Heart left ventricle (tissue), 16 donors: ENCODE measurements around the gene SH3BP4. TPM values are rescaled to one million over a fixed set of nuclear protein-coding genes. Genes with fewer than 3 reads are reported as not detected.
A peak's percentile ranks its signal among the peaks of the same experiment; 100 is the strongest.

ENCODE experiments used
- ATAC-seq, 4 donors: fragments of 200-7000 bp; cut with Tn5 transposase; one replicate each; pipeline ENCODE4 v1.9.1; 2020 to 2022; ENCODE audit warnings: moderate library complexity in 4 of 4, mild to moderate bottlenecking in 3 of 4, moderate number of reproducible peaks in 1 of 4
- DNase-seq, 5 donors: peaks; one replicate each; pipeline ENCODE4 v3.0.0-alpha.2; 2020
- H3K27ac ChIP-seq, 12 donors: fragments of 200-600 bp; sonication (generic) in 4 of 12; one replicate each; pipeline versions ENCODE4 v1.5.0 to v1.8.0; 2016 to 2022; ENCODE audit warnings: mild to moderate bottlenecking in 2 of 12
- H3K27me3 ChIP-seq, 9 donors: fragments of 200-600 bp; sonication (generic) in 2 of 9; one replicate each; pipeline versions ENCODE4 v1.5.1 to v1.8.0; 2016 to 2022; ENCODE audit warnings: mild to moderate bottlenecking in 3 of 9
- H3K36me3 ChIP-seq, 9 donors: fragments of 200-600 bp; sonication (generic) in 2 of 9; one replicate each; pipeline versions ENCODE4 v1.5.0 to v1.8.0; 2018 to 2022; ENCODE audit warnings: mild to moderate bottlenecking in 2 of 9
- H3K4me1 ChIP-seq, 12 donors: fragments of 200-600 bp; sonication (generic) in 4 of 12; one replicate each; pipeline versions ENCODE4 v1.5.0 to v1.8.0; 2016 to 2022; ENCODE audit warnings: mild to moderate bottlenecking in 3 of 12
- H3K4me3 ChIP-seq, 12 donors: fragments of 200-600 bp; sonication (generic) in 4 of 12; one replicate each; pipeline versions ENCODE4 v1.5.0 to v1.8.0; 2017 to 2022; ENCODE audit warnings: mild to moderate bottlenecking in 9 of 12, moderate library complexity in 4 of 12
- H3K9me3 ChIP-seq, 12 donors: fragments of 200-600 bp; sonication (generic) in 4 of 12; one replicate each; pipeline versions ENCODE4 v1.5.0 to v1.8.0; 2016 to 2022; ENCODE audit warnings: mild to moderate bottlenecking in 1 of 12
- POLR2A ChIP-seq, 2 donors: fragments of 450-650 bp; IDR thresholded peaks; one replicate each; pipeline ENCODE4 v1.6.1; 2017; ENCODE audit warnings: antibody characterized with exemption in 2 of 2, mild to moderate bottlenecking in 2 of 2, moderate library complexity in 2 of 2
- WGBS, 4 donors: extraction: QIAGEN DNeasy Blood & Tissue Kit in 2 of 4; methylation state at CpG; one replicate each; pipeline versions ENCODE4 v1.1.5 to v1.1.7; 2013 to 2018; 5-methylcytosine and 5-hydroxymethylcytosine counted together
- intact Hi-C, 10 donors: fragments of 100-400 bp; cut with DNase I; formaldehyde crosslinking; loops; one replicate each; pipeline versions ENCODE4 v1.11.1 to v1.14.2; 2022
- polyA plus RNA-seq, 2 donors: library from polyadenylated mRNA; stranded (reverse); fragments of 200-250 nt; gene quantifications; one replicate each; pipeline ENCODE4 v1.2.3, GENCODE V29; 2013
- total RNA-seq, 9 donors: library from RNA; depleted of rRNA in 2 of 9; stranded (reverse); fragments of >200 nt in 2 of 9; fragmentation: NEBNext Ultra II Directional in 3 of 9; extraction: Animal tissue kit (Norgen Biotek cat#: 25700) in 3 of 9; gene quantifications; one replicate each; pipeline versions ENCODE4 v1.1.0 to v1.2.4, GENCODE V29; 2016 to 2023
- TF ChIP-seq, protein P1 (sequence below), 12 donors: fragments of 200-600 bp; sonication (generic) in 4 of 12; IDR thresholded peaks; one replicate each; pipeline versions ENCODE4 v1.5.0 to v1.8.0; 2018 to 2022; ENCODE audit warnings: antibody characterized with exemption in 12 of 12, mild to moderate bottlenecking in 5 of 12
- donor health status: ischemic (EF 13 %, LVEDD 7.1; RV severe dilation, severe dysfunction).
- donor health status: healthy with polysubstance abuse.
- donor health status: DM: no; HTN: yes; CAD: no.
- donor health status: DM: no; HTN: no; CAD: no.
- donor health status: ischemic (EF 25% LVEDD 6.9; RV normal size, moderate dysfunction).
- donor health status: ischemic (EF 25% LVEDD 5.7; RV mildly dilated, moderate dysfunction).
- donor health status: healthy.
- donor health status: DM: yes; HTN: yes; CAD: no.
- donor health status: ischemic (EF 35%, LVEDD 5.7; RV mildly dilated, moderate dysfunction).
- donor health status: nonischemic (EF 11% LVEDD 7.7; RV severe dilation, severe dysfunction).
- donor health status: DM: yes; HTN: yes; CAD: no.
- donor health status: PGD.
- donor health status: ischemic (EF 29% LVEDD 5.4; RV normal size, mild dysfunction).
- donor health status: nonischemic (EF 23%, LVEDD 6.1; RV moderate dilation, normal function).

The SH3BP4 gene
- total and polyA plus RNA-seq, 11 donors, result 5.4 to 33.5 (median 12.4) TPM

- DNase-seq (peak in 4 of 5 donors; percentile 61 to 87 (median 78)), ATAC-seq (peak; percentile 97 to 98 (median 98))
- Histone ChIP-seq H3K27me3 (no peaks in the 10 kb centered on the region), H3K36me3 (no peaks in the 10 kb centered on the region), H3K9me3 (no peaks in the 10 kb centered on the region), H3K27ac (peak overlapping the region; percentile 49 to 92 (median 80)), H3K4me1 (peaks cover 0 to 26% (median 2%) of the 10 kb centered on the region in 12 donors), H3K4me3 (peak overlapping the region in 3 of 12 donors; percentile 2 to 19 (median 5))
- TF ChIP-seq, protein P1, sequence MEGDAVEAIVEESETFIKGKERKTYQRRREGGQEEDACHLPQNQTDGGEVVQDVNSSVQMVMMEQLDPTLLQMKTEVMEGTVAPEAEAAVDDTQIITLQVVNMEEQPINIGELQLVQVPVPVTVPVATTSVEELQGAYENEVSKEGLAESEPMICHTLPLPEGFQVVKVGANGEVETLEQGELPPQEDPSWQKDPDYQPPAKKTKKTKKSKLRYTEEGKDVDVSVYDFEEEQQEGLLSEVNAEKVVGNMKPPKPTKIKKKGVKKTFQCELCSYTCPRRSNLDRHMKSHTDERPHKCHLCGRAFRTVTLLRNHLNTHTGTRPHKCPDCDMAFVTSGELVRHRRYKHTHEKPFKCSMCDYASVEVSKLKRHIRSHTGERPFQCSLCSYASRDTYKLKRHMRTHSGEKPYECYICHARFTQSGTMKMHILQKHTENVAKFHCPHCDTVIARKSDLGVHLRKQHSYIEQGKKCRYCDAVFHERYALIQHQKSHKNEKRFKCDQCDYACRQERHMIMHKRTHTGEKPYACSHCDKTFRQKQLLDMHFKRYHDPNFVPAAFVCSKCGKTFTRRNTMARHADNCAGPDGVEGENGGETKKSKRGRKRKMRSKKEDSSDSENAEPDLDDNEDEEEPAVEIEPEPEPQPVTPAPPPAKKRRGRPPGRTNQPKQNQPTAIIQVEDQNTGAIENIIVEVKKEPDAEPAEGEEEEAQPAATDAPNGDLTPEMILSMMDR (IDR thresholded peaks at IDR 0.05), result no peak
- peak; percentile 20 to 53 for TF ChIP-seq POLR2A (IDR thresholded peaks at IDR 0.05)
- WGBS, 4 donors, result 35 to 44% (median 40%) methylated on average over 17 of the region's 17 CpGs
- intact Hi-C loops, result loop anchor here in 1 of 10 donors (1.0 kb wide), 1 partner anchor 12 kb away; no protein-coding TSS in a partner anchor
Measured at GRCh38 chr2:235063471-235063961, 111.7 kb downstream of the SH3BP4 start.

- Histone ChIP-seq H3K27me3 (no peaks in the 10 kb centered on the region), H3K4me3 (no peak overlapping the region), H3K4me1 (peaks cover 0 to 26% (median 2%) of the 10 kb centered on the region in 12 donors), H3K27ac (no peak overlapping the region), H3K9me3 (no peaks in the 10 kb centered on the region), H3K36me3 (no peaks in the 10 kb centered on the region)
- ATAC-seq (no peak), DNase-seq (no peak)
- no peak for TF ChIP-seq POLR2A (IDR thresholded peaks at IDR 0.05)
- TF ChIP-seq, protein P1 (IDR thresholded peaks at IDR 0.05), result no peak
- WGBS, 4 donors, result 78 to 91% (median 86%) methylated on average over 7 of the region's 7 CpGs
- intact Hi-C loops, result no loop called here
Measured at GRCh38 chr2:235064976-235065375, 113.2 kb downstream of the SH3BP4 start.

DNA sequence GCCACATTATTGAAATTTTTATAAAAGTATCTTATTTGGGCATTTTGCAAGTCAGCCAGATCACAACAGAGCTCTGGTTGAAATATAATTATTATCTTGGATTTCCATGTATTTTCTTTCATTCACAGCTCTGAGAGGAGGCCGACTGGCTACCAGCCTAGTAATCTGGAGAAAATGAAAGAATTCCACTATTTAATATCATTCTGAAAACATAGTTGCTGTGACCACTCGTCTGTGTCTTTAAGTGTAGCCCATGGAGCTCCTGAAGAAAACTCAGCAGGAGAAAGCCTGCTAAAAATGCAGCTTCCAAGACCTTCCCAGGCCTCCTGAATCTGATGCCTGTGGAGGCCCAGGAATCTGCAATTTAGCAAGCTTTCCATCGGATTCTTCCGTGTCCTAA is 114.7 kb downstream of the SH3BP4 start:
- 66 to 79% (median 73%) methylated on average over 4 of the region's 4 CpGs for WGBS, 4 donors

GRCh38 chr2:235066895-235067294 is 115.1 kb downstream of the SH3BP4 start:
- Histone ChIP-seq H3K4me1 (peaks cover 0 to 26% (median 2%) of the 10 kb centered on the region in 12 donors), H3K27me3 (no peaks in the 10 kb centered on the region), H3K36me3 (no peaks in the 10 kb centered on the region), H3K27ac (no peak overlapping the region), H3K9me3 (no peaks in the 10 kb centered on the region), H3K4me3 (no peak overlapping the region)
- intact Hi-C loops, result no loop called here
- ATAC-seq, result no peak
- 59 to 68% (median 62%) methylated on average over 4 of the region's 4 CpGs for WGBS, 4 donors
- DNase-seq, result no peak
- TF ChIP-seq, protein P1 (IDR thresholded peaks at IDR 0.05), result no peak
- TF ChIP-seq POLR2A (IDR thresholded peaks at IDR 0.05), result no peak

More for the DNA sequence above, 114.7 kb downstream of the SH3BP4 start:
- H3K36me3 ChIP-seq, result no peaks in the 10 kb centered on the region
- intact Hi-C loops, result no loop called here
- TF ChIP-seq POLR2A (IDR thresholded peaks at IDR 0.05), result no peak
- TF ChIP-seq, protein P1 (IDR thresholded peaks at IDR 0.05), result no peak
- ATAC-seq (no peak), DNase-seq (no peak)
- H3K9me3 ChIP-seq, result no peaks in the 10 kb centered on the region
- H3K4me1 ChIP-seq, result peaks cover 0 to 26% (median 2%) of the 10 kb centered on the region in 12 donors
- H3K27me3 ChIP-seq, result no peaks in the 10 kb centered on the region
- H3K27ac ChIP-seq, result no peak overlapping the region
- H3K4me3 ChIP-seq, result no peak overlapping the region
